ENCODE results near the gene CRYBA1.
A peak's percentile ranks its signal among the peaks of the same experiment; 100 is the strongest.

CRYBA1 gene

GRCh38 chr17:29283496-29283895 is 36.8 kb downstream of the CRYBA1 start:
- no peak for DNase-seq (ENCODE audit: low read depth in 2 of 2)

- DNase-seq (ENCODE audit: low read depth in 2 of 2), result no peak
Observed at GRCh38 chr17:29283961-29284360, 37.3 kb downstream of the CRYBA1 start.

GRCh38 chr17:29289852-29290251 is 43.2 kb downstream of the CRYBA1 start:
- DNase-seq (ENCODE audit: low read depth in 2 of 2), result no peak

- no peak for DNase-seq (ENCODE audit: low read depth in 2 of 2)
Observed at GRCh38 chr17:29291163-29291752, 44.6 kb downstream of the CRYBA1 start.

GRCh38 chr17:29292071-29292991 is 45.7 kb downstream of the CRYBA1 start:
- DNase-seq (ENCODE audit: low read depth in 2 of 2), result peak; percentile 38 to 66

- peak; percentile 26 to 52 for DNase-seq (ENCODE audit: low read depth in 2 of 2)
Observed at GRCh38 chr17:29292992-29293889, 46.6 kb downstream of the CRYBA1 start.

GRCh38 chr17:29293890-29294579 is 47.4 kb downstream of the CRYBA1 start, which contains the start of gene NUFIP2:
Gene NUFIP2 (minus strand): TSS chr17:29294148. CDS start chr17:29294059, 89 bp downstream.
- peak; percentile 97 for DNase-seq (ENCODE audit: low read depth in 2 of 2)

- DNase-seq (ENCODE audit: low read depth in 2 of 2), result no peak
Observed at GRCh38 chr17:29294580-29294900, 47.9 kb downstream of the CRYBA1 start.

GRCh38 chr17:29295420-29295819 is 48.8 kb downstream of the CRYBA1 start:
- no peak for DNase-seq (ENCODE audit: low read depth in 2 of 2)

GRCh38 chr17:29299031-29299430 is 52.4 kb downstream of the CRYBA1 start:
- DNase-seq (ENCODE audit: low read depth in 2 of 2), result no peak

- no peak for DNase-seq (ENCODE audit: low read depth in 2 of 2)
Observed at GRCh38 chr17:29303386-29303785, 56.7 kb downstream of the CRYBA1 start.

All from stimulated activated CD8-positive, alpha-beta memory T cell treated with anti-CD3 and anti-CD28 coated beads, Interleukin-7, amount 100 ng/mL, for 4 hours (primary cell).